Spleen (tissue), 11 donors: Measurements from ENCODE around the gene METTL6. TPM values are rescaled to one million over a fixed set of nuclear protein-coding genes. Genes with fewer than 3 reads are reported as not detected.
A peak's percentile ranks its signal among the peaks of the same experiment; 100 is the strongest.

Source experiments
- DNase-seq: peaks from one replicate; pipeline ENCODE4 v3.0.0-alpha.2; 2020
- H3K27ac ChIP-seq, 8 donors: fragments of 200-600 bp; sonication (generic) in 7 of 8; 1 replicate in 4 of 8; 2 replicates in 4 of 8; pipeline versions ENCODE4 v1.5.0 to v1.8.0; 2016 to 2021; ENCODE audit warnings: inconsistent platforms in 4 of 8, mild to moderate bottlenecking in 4 of 8, moderate library complexity in 1 of 8
- H3K27me3 ChIP-seq, 7 donors: fragments of 200-600 bp; sonication (generic) in 6 of 7; replicated peaks in 1 of 7; 1 replicate in 4 of 7; 2 replicates in 3 of 7; pipeline versions ENCODE4 v1.5.0 to v1.8.0; 2016 to 2021; ENCODE audit warnings: inconsistent platforms in 3 of 7, mild to moderate bottlenecking in 1 of 7
- H3K36me3 ChIP-seq, 6 donors: fragments of 200-600 bp; sonication (generic) in 5 of 6; 1 replicate in 4 of 6; 2 replicates in 2 of 6; pipeline versions ENCODE4 v1.5.0 to v1.8.0; 2016 to 2021; ENCODE audit warnings: inconsistent platforms in 2 of 6
- H3K4me1 ChIP-seq, 6 donors: fragments of 200-600 bp; sonication (generic) in 5 of 6; 1 replicate in 3 of 6; 2 replicates in 3 of 6; pipeline versions ENCODE4 v1.5.0 to v1.8.0; 2016 to 2021; ENCODE audit warnings: inconsistent platforms in 3 of 6
- H3K4me3 ChIP-seq, 8 donors: fragments of 200-600 bp; sonication (generic) in 7 of 8; 1 replicate in 4 of 8; 2 replicates in 4 of 8; pipeline versions ENCODE4 v1.5.0 to v1.8.0; 2016 to 2021; ENCODE audit warnings: inconsistent platforms in 4 of 8, mild to moderate bottlenecking in 4 of 8, moderate library complexity in 2 of 8
- H3K9me3 ChIP-seq, 8 donors: fragments of 200-600 bp; sonication (generic) in 7 of 8; 1 replicate in 4 of 8; 2 replicates in 4 of 8; pipeline versions ENCODE4 v1.5.0 to v1.8.0; 2016 to 2021; ENCODE audit warnings: inconsistent platforms in 4 of 8
- CTCF ChIP-seq, 11 experiments: fragments of 200-600 bp in 7 of 11; fragments of 450-650 bp in 4 of 11; sonication (generic) in 4 of 11; IDR thresholded peaks in 8 of 11; conservative IDR thresholded peaks in 3 of 11; 1 replicate in 7 of 11; 2 replicates in 4 of 11; pipeline versions ENCODE4 v1.4.0 to v1.8.0; 2016 to 2021; ENCODE audit warnings: antibody characterized with exemption in 11 of 11, inconsistent platforms in 4 of 11, mild to moderate bottlenecking in 1 of 11
- POLR2A ChIP-seq, 3 donors: fragments of 450-650 bp; IDR thresholded peaks; one replicate each; pipeline ENCODE4 v1.5.1; 2017; ENCODE audit warnings: antibody characterized with exemption in 3 of 3, mild to moderate bottlenecking in 1 of 3
- POLR2AphosphoS5 ChIP-seq, 3 donors: sonication (generic); formaldehyde crosslinking; IDR thresholded peaks; one replicate each; pipeline ENCODE4 v1.5.1; 2017; ENCODE audit warnings: antibody characterized with exemption in 3 of 3
- WGBS, 5 donors: extraction: QIAGEN DNeasy Blood & Tissue Kit in 3 of 5; methylation state at CpG; one replicate each; pipeline versions ENCODE4 v1.1.5 to v1.1.7; 2013 to 2018; 5-methylcytosine and 5-hydroxymethylcytosine counted together
- intact Hi-C: fragments of 100-400 bp; cut with DNase I; formaldehyde crosslinking; loops from one replicate; pipeline ENCODE4 v1.15.0; 2023; ENCODE audit warnings: low total_unique reads
- polyA plus RNA-seq, 3 donors: library from polyadenylated mRNA; stranded (reverse); fragments of 200-250 nt; gene quantifications; one replicate each; pipeline ENCODE4 v1.2.1, GENCODE V29; 2013
- total RNA-seq, 7 donors: library from RNA; depleted of rRNA in 3 of 7; stranded (reverse); fragments of >200 nt in 3 of 7; fragmentation: NEBNext Ultra II Directional in 4 of 7; extraction: Animal tissue kit (Norgen Biotek cat#: 25700) in 4 of 7; gene quantifications; one replicate each; pipeline versions ENCODE4 v1.1.0 to v1.2.1, GENCODE V29; 2016 to 2021
- donor health status: healthy with polysubstance abuse.
- donor health status: DM: no; HTN: no; CAD: no; lungs with moderate emphysema.
- donor health status: DM: no; HTN: no; CAD: no.
- donor health status: Bipolar disorder and iron deficiency.
- donor health status: healthy.
- donor health status: DM: no; HTN: no; CAD: no.
- donor health status: DM: yes; HTN: yes; CAD: no.

METTL6 gene
- total and polyA plus RNA-seq, 10 donors: 6.4 to 18.8 (median 14.2) TPM

- DNase-seq: no peak
- Histone ChIP-seq H3K36me3 (peaks cover 0 to 27% (median 8%) of the 10 kb centered on the region in 6 donors), H3K4me1 (peaks cover 0 to 26% (median 7%) of the 10 kb centered on the region in 6 donors), H3K27ac (peak overlapping the region in 1 of 8 donors; percentile 30), H3K9me3 (no peaks in the 10 kb centered on the region), H3K4me3 (no peak overlapping the region), H3K27me3 (no peaks in the 10 kb centered on the region)
- 33 to 41% (median 40%) methylated on average over 3 of the region's 3 CpGs for WGBS, 5 donors
- intact Hi-C loops: no loop called here
- TF ChIP-seq POLR2A (IDR thresholded peaks at IDR 0.05) (no peak), CTCF (IDR thresholded peaks at IDR 0.05 in 8 of 11, conservative IDR thresholded peaks at IDR 0.05 in 3 of 11) (peak; percentile 21 to 85 (median 68)), POLR2AphosphoS5 (IDR thresholded peaks at IDR 0.05) (no peak)
These were observed 21.8 kb downstream of the METTL6 start for GRCh38 chr3:15405448-15406050.

GRCh38 chr3:15404767-15405166 is 22.6 kb downstream of the METTL6 start:
- Histone ChIP-seq H3K9me3 (no peaks in the 10 kb centered on the region), H3K4me1 (peaks cover 0 to 34% (median 10%) of the 10 kb centered on the region in 6 donors), H3K27me3 (no peaks in the 10 kb centered on the region), H3K36me3 (peaks cover 0 to 19% (median 2%) of the 10 kb centered on the region in 6 donors), H3K27ac (peak overlapping the region in 5 of 8 donors; percentile 20 to 59 (median 30)), H3K4me3 (no peak overlapping the region)
- TF ChIP-seq POLR2A (IDR thresholded peaks at IDR 0.05) (no peak), POLR2AphosphoS5 (IDR thresholded peaks at IDR 0.05) (no peak), CTCF (IDR thresholded peaks at IDR 0.05 in 8 of 11, conservative IDR thresholded peaks at IDR 0.05 in 3 of 11) (no peak)
- DNase-seq: no peak
- 42 to 71% (median 59%) methylated on average over 1 of the region's 1 CpG for WGBS, 5 donors
- intact Hi-C loops: loop anchor here (5.0 kb wide), 1 partner anchor 202 kb away; no protein-coding TSS in a partner anchor

- Histone ChIP-seq H3K27ac (peak overlapping the region in 2 of 8 donors; percentile 30 to 59), H3K4me1 (peaks cover 0 to 29% (median 11%) of the 10 kb centered on the region in 6 donors), H3K36me3 (peaks cover 0 to 11% (median 0%) of the 10 kb centered on the region in 6 donors), H3K4me3 (no peak overlapping the region), H3K9me3 (no peaks in the 10 kb centered on the region), H3K27me3 (no peaks in the 10 kb centered on the region)
- intact Hi-C loops: loop anchor here (5.0 kb wide), 1 partner anchor 202 kb away; no protein-coding TSS in a partner anchor
- 90 to 96% (median 92%) methylated on average over 3 of the region's 3 CpGs for WGBS, 5 donors
- DNase-seq: no peak
- TF ChIP-seq POLR2AphosphoS5 (IDR thresholded peaks at IDR 0.05): no peak
- no peak for TF ChIP-seq POLR2A (IDR thresholded peaks at IDR 0.05)
- no peak for TF ChIP-seq CTCF (IDR thresholded peaks at IDR 0.05 in 8 of 11, conservative IDR thresholded peaks at IDR 0.05 in 3 of 11)
These were observed 23.4 kb downstream of the METTL6 start for GRCh38 chr3:15403965-15404364.

GRCh38 chr3:15403495-15403894 is 23.8 kb downstream of the METTL6 start:
- no peak for DNase-seq
- H3K4me1 ChIP-seq: peaks cover 0 to 27% (median 13%) of the 10 kb centered on the region in 6 donors
- no peak overlapping the region for H3K4me3 ChIP-seq
- WGBS, 5 donors: 58 to 80% (median 72%) methylated on average over 3 of the region's 3 CpGs
- no peaks in the 10 kb centered on the region for H3K27me3 ChIP-seq
- H3K36me3 ChIP-seq: peaks cover 0 to 6% (median 0%) of the 10 kb centered on the region in 6 donors
- H3K9me3 ChIP-seq: no peaks in the 10 kb centered on the region
- TF ChIP-seq CTCF (IDR thresholded peaks at IDR 0.05 in 8 of 11, conservative IDR thresholded peaks at IDR 0.05 in 3 of 11) (no peak), POLR2A (IDR thresholded peaks at IDR 0.05) (no peak), POLR2AphosphoS5 (IDR thresholded peaks at IDR 0.05) (no peak)
- H3K27ac ChIP-seq: no peak overlapping the region
- intact Hi-C loops: loop anchor here (5.0 kb wide), 1 partner anchor 201 kb away; no protein-coding TSS in a partner anchor
